A549 (cell line): Measurements from ENCODE around the gene GPR55. TPM values are rescaled to one million over a fixed set of nuclear protein-coding genes. Genes with fewer than 3 reads are reported as not detected.

Experiments
- ATAC-seq, 2 experiments: fragments of 200-7000 bp in 1 of 2; fragments of >200 bp in 1 of 2; cut with Nextera tagmentation in 1 of 2; cut with Tn5 transposase in 1 of 2; 3 replicates each; pipeline versions ENCODE4 v1.8.0 to v1.9.1; 2018 to 2020; ENCODE audit warnings: mild to moderate bottlenecking in 1 of 2, moderate library complexity in 1 of 2
- CTCF ChIA-PET: fragments of 300-600 bp; sonication (Branson Sonifier 250); formaldehyde crosslinking; extraction: SDS; loops from one replicate; lab custom pipeline; 2021; ENCODE audit warnings: antibody characterized with exemption, inconsistent platforms; lab: Yijun Ruan, JAX
- POLR2A ChIA-PET: fragments of 350-600 bp; formaldehyde crosslinking; extraction: SDS; loops from one replicate; lab custom pipeline; 2021; ENCODE audit warnings: antibody characterized with exemption, inconsistent platforms; lab: Yijun Ruan, JAX
- DNase-seq, 2 experiments: peaks; one replicate each; pipeline versions ENCODE4 v3.0.0 to v3.0.0-alpha.2; 2011 to 2016; ENCODE audit warnings: low read depth in 1 of 2, low spot score in 1 of 2
- FAIRE-seq: peaks from 2 replicates; lab custom pipeline; 2011; peaks lifted over from hg19 to GRCh38; lab: Jason Lieb, UNC
- H3K27ac ChIP-seq, 2 experiments: fragments of >200 bp; sonication (Bioruptor Twin); formaldehyde crosslinking; 3 replicates each; pipeline ENCODE4 v1.5.1; 2016 to 2017
- H3K4me1 ChIP-seq: fragments of >200 bp; sonication (Bioruptor Twin); formaldehyde crosslinking; 3 replicates; pipeline ENCODE4 v1.6.1; 2016
- H3K4me2 ChIP-seq: fragments of >200 bp; sonication (Bioruptor Twin); formaldehyde crosslinking; 3 replicates; pipeline ENCODE4 v1.6.1; 2016
- H3K4me3 ChIP-seq: fragments of >200 bp; sonication (Bioruptor Twin); formaldehyde crosslinking; 3 replicates; pipeline ENCODE4 v1.5.1; 2016
- H3K9me3 ChIP-seq: fragments of >200 bp; sonication (Bioruptor Twin); formaldehyde crosslinking; 3 replicates; pipeline ENCODE4 v1.6.1; 2016
- ATOH8 ChIP-seq: fragments of 250-450 bp; sonication (Bioruptor Pico); IDR thresholded peaks from 2 replicates; pipeline ENCODE4 v1.5.0; 2020; ENCODE audit warnings: low read depth, mild to moderate bottlenecking, moderate library complexity
- CBX8 ChIP-seq: fragments of 200-600 bp; sonication (generic); IDR thresholded peaks from 2 replicates; pipeline ENCODE4 v1.6.1; 2016
- E2F6 ChIP-seq: IDR thresholded peaks from 2 replicates; pipeline ENCODE4 v1.6.1; 2012; ENCODE audit warnings: low read depth, borderline replicate concordance
- EP300 ChIP-seq, 2 experiments: fragments of >200 bp; sonication (Bioruptor Twin); formaldehyde crosslinking; IDR thresholded peaks; 2 replicates in 1 of 2; 3 replicates in 1 of 2; pipeline ENCODE4 v1.6.1; 2016 to 2017
- FOSL2 ChIP-seq, 2 experiments: fragments of 450-650 bp in 1 of 2; fragments of >200 bp in 1 of 2; sonication (Bioruptor Twin) in 1 of 2; formaldehyde crosslinking; IDR thresholded peaks; 2 replicates each; pipeline versions ENCODE4 v1.5.0 to v1.6.1; 2016 to 2020; ENCODE audit warnings: mild to moderate bottlenecking in 1 of 2, moderate library complexity in 1 of 2
- HOXA7 ChIP-seq: fragments of 250-450 bp; sonication (Bioruptor Pico); IDR thresholded peaks from 2 replicates; pipeline ENCODE4 v1.5.0; 2020; ENCODE audit warnings: mild to moderate bottlenecking, moderate library complexity
- HOXB5 ChIP-seq: fragments of 250-450 bp; sonication (Bioruptor Pico); IDR thresholded peaks from 2 replicates; pipeline ENCODE4 v1.5.0; 2020; ENCODE audit warnings: mild to moderate bottlenecking, moderate library complexity
- KDM5A ChIP-seq: fragments of 200-600 bp; sonication (generic); IDR thresholded peaks from 2 replicates; pipeline ENCODE4 v1.6.1; 2016; ENCODE audit warnings: antibody characterized with exemption, mild to moderate bottlenecking
- MAFK ChIP-seq: fragments of 450-650 bp; IDR thresholded peaks from 2 replicates; pipeline ENCODE4 v1.6.1; 2014; ENCODE audit not compliant: partially characterized antibody
- MAZ ChIP-seq: fragments of 150-350 bp; IDR thresholded peaks from 2 replicates; pipeline ENCODE4 v1.6.1; 2014; ENCODE audit warnings: antibody characterized with exemption, low read depth, low read length, borderline replicate concordance
- NFE2L2 ChIP-seq: fragments of 150-350 bp; conservative IDR thresholded peaks from 2 replicates; pipeline ENCODE4 v1.6.1; 2014; ENCODE audit warnings: low read length
- NR3C1 ChIP-seq: fragments of >200 bp; sonication (Bioruptor Twin); formaldehyde crosslinking; IDR thresholded peaks from 3 replicates; pipeline ENCODE4 v1.6.1; 2017
- PHF8 ChIP-seq: fragments of 200-600 bp; sonication (generic); IDR thresholded peaks from 2 replicates; pipeline ENCODE4 v1.6.1; 2016; ENCODE audit warnings: low read depth, mild to moderate bottlenecking, antibody characterized with exemption, moderate library complexity, borderline replicate concordance
- POLR2AphosphoS2 ChIP-seq: conservative IDR thresholded peaks from 2 replicates; pipeline ENCODE4 v1.6.1; 2012; ENCODE audit warnings: low read length, improper control_type of control experiment, inconsistent platforms
- RARB ChIP-seq: fragments of 250-450 bp; sonication (Bioruptor Pico); IDR thresholded peaks from 2 replicates; pipeline ENCODE4 v1.8.0; 2021; ENCODE audit warnings: mild to moderate bottlenecking, moderate library complexity
- RCOR1 ChIP-seq: fragments of 150-350 bp; IDR thresholded peaks from 2 replicates; pipeline ENCODE4 v1.6.1; 2014; ENCODE audit warnings: antibody characterized with exemption, low read length, low read depth
- TFCP2L1 ChIP-seq: fragments of 250-450 bp; sonication (Bioruptor Pico); IDR thresholded peaks from 2 replicates; pipeline ENCODE4 v1.5.0; 2021; ENCODE audit warnings: mild to moderate bottlenecking
- ZC3H11A ChIP-seq: fragments of 450-650 bp; IDR thresholded peaks from 2 replicates; pipeline ENCODE4 v1.6.1; 2014; ENCODE audit warnings: antibody characterized with exemption, mild to moderate bottlenecking
- WGBS: methylation state at CpG from one replicate; pipeline ENCODE4 v1.1.6; 2017; ENCODE audit errors: missing lambda C conversion rate; 5-methylcytosine and 5-hydroxymethylcytosine counted together
- polyA plus RNA-seq, 4 experiments: library from polyadenylated mRNA; depleted of rRNA in 3 of 4; stranded (reverse); fragments of >200 nt; fragmentation: RNase III in 1 of 4; extraction: RNeasy Plus Mini Kit Qiagen cat#74134 plus additional on column Dnase treatment in 1 of 4; gene quantifications; 2 replicates in 3 of 4; 3 replicates in 1 of 4; pipeline ENCODE4 v1.2.3, GENCODE V29; 2011 to 2017
- TF ChIP-seq, protein P1 (sequence below): fragments of 150-350 bp; IDR thresholded peaks from 2 replicates; pipeline ENCODE4 v1.6.1; 2014; ENCODE audit warnings: low read depth, mild to moderate bottlenecking, low read length

GPR55 gene
- polyA plus RNA-seq, 2 of the 4 experiments (the other 2 are of a cell fraction) = not detected

- ATAC-seq = no peak
- Histone ChIP-seq H3K27ac (no peak overlapping the region), H3K4me1 (no peaks in the 10 kb centered on the region), H3K4me2 (no peak overlapping the region), H3K4me3 (no peak overlapping the region), H3K9me3 (no peaks in the 10 kb centered on the region)
- FAIRE-seq = no peak
- CTCF ChIA-PET = interaction anchor here (0.8 to 4.8 kb wide), 9 partner anchors 15 to 155 kb away, joined by 3 to 45 read pairs (median 4); partner anchors contain the start of genes GPR55 and ITM2C
- WGBS = 63% methylated on average over 13 of the region's 13 CpGs
- no peak for DNase-seq
- POLR2A ChIA-PET = no interaction called here
- no peak for TF ChIP-seq MAFK
- TF ChIP-seq, protein P1, sequence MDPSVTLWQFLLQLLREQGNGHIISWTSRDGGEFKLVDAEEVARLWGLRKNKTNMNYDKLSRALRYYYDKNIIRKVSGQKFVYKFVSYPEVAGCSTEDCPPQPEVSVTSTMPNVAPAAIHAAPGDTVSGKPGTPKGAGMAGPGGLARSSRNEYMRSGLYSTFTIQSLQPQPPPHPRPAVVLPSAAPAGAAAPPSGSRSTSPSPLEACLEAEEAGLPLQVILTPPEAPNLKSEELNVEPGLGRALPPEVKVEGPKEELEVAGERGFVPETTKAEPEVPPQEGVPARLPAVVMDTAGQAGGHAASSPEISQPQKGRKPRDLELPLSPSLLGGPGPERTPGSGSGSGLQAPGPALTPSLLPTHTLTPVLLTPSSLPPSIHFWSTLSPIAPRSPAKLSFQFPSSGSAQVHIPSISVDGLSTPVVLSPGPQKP = no peak
- no peak for TF ChIP-seq ZC3H11A
- no peak for TF ChIP-seq ATOH8 (CRISPR knock-in tag)
- TF ChIP-seq FOSL2 (IDR thresholded peaks at IDR 0.05) = no peak
- no peak for TF ChIP-seq FOSL2 (CRISPR knock-in tag; IDR thresholded peaks at IDR 0.05)
- no peak for TF ChIP-seq POLR2AphosphoS2
- TF ChIP-seq HOXA7 (CRISPR knock-in tag) = no peak
- no peak for TF ChIP-seq MAZ
- TF ChIP-seq CBX8 = no peak
- no peak for TF ChIP-seq HOXB5 (CRISPR knock-in tag)
- no peak for TF ChIP-seq E2F6
- TF ChIP-seq EP300 (IDR thresholded peaks at IDR 0.05) = no peak
- TF ChIP-seq RARB (CRISPR knock-in tag) = no peak
- TF ChIP-seq NR3C1 = no peak
Observed at GRCh38 chr2:230898016-230898712, 26.9 kb downstream of the GPR55 start.

DNA sequence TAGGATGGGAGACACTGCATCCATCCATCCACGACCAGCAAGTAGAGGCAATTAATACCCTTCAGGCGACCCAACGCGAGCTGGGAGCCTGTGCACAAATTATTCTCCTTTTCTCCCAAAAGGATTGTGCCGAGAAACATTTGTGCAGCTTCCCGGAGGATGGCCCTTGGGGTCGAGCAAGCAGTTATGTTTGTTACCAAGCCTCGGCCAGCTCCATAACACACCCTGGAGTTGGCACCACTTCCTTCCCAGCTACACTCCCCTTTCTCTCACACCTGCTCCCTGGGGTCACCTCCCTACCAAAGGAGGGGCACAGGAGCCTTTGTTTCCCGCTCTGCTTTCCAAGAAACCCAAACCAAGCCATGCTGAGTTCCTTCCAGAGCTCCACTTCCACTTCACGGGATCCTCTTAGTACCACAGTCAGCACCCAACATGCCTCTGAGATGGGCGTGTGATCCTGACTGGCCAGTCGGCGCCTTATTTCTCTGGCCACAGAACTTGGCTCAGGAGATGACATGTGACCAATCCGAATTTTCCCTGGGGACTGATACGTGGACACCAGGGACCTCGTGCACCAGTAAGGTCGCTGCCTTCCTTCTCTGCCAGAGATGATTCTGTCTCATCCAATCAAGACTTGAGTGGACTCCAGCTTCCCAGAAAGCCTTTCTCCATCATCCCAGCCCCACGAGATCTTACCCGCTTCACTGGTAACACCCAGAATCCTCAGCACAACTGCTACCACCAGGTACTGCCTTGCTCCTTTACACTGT lies 28.5 kb downstream of the GPR55 start:
- Histone ChIP-seq H3K9me3 (peaks cover 6% of the 10 kb centered on the region; the same call in 1 of the 3 replicates), H3K4me1 (no peaks in the 10 kb centered on the region)
- FAIRE-seq = no peak
- POLR2A ChIA-PET = no interaction called here
- CTCF ChIA-PET = interaction anchor here (0.8 to 4.8 kb wide), 7 partner anchors 10 to 156 kb away, joined by 3 to 45 read pairs (median 4); no protein-coding TSS in a partner anchor
- TF ChIP-seq HOXA7 (CRISPR knock-in tag) = no peak
- TF ChIP-seq KDM5A = no peak
- TF ChIP-seq TFCP2L1 = no peak
- TF ChIP-seq PHF8 = no peak
- TF ChIP-seq RCOR1 = no peak
- no peak for TF ChIP-seq NFE2L2
- TF ChIP-seq, protein P1 = no peak
- TF ChIP-seq, all 56 proteins: peak for 0
- no peak for DNase-seq
- ATAC-seq = no peak
- 52% methylated on average over 19 of the region's 19 CpGs for WGBS
- Histone ChIP-seq H3K4me2 (no peak overlapping the region), H3K27ac (no peak overlapping the region), H3K4me3 (no peak overlapping the region)
